GM19099 (cell line): ENCODE data around the gene VAT1L.

Source experiments
- POLR2A ChIP-seq: IDR thresholded peaks from 3 replicates; pipeline ENCODE4 v1.6.1; 2011; ENCODE audit warnings: low read depth; ENCODE audit not compliant: insufficient read length; ENCODE audit errors: extremely low read depth

VAT1L gene, protein sequence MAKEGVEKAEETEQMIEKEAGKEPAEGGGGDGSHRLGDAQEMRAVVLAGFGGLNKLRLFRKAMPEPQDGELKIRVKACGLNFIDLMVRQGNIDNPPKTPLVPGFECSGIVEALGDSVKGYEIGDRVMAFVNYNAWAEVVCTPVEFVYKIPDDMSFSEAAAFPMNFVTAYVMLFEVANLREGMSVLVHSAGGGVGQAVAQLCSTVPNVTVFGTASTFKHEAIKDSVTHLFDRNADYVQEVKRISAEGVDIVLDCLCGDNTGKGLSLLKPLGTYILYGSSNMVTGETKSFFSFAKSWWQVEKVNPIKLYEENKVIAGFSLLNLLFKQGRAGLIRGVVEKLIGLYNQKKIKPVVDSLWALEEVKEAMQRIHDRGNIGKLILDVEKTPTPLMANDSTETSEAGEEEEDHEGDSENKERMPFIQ

DNA sequence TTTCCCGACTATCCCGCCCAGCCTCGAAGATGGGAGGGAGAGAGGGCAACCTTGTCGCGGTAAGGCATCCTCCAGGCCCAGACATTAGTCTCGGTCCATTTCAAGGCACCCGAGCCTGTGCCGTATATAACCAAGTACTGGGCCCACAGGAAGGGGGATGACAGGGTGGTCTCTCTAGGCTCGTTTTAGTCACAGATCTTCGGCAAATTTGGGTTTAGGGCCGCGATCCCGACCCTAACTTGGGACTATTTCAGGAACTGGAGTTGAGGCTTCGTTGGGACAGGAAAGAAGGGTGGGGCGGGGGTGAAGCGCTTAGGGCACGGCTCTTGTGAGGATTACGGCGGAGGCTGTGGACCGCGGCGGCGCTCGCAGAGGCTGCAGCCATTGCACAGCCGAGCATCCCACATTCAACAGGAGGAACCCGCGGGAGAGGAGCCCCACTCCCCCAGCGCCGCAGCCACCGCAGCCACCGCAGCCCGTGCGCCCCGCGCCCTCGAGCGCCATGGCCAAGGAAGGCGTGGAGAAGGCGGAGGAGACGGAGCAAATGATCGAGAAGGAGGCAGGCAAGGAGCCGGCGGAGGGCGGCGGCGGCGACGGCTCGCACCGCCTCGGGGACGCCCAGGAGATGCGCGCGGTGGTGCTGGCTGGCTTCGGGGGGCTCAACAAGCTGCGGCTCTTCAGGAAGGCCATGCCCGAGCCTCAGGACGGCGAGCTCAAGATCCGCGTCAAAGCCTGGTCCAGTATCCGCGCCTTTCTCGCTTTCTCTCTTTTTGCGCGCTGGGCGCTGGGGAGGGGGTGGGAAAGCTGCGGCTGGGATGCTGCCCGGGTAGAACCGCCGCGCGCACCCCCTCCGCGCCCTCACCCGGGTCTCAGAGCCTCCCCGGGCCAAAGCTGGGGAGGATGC is at the start of gene VAT1L:
Gene VAT1L, plus strand, starts transcription at position 384 of the 904 bp plus-strand sequence. Its CDS starts 119 bp downstream, at position 503.
- TF ChIP-seq POLR2A: no peak

DNA sequence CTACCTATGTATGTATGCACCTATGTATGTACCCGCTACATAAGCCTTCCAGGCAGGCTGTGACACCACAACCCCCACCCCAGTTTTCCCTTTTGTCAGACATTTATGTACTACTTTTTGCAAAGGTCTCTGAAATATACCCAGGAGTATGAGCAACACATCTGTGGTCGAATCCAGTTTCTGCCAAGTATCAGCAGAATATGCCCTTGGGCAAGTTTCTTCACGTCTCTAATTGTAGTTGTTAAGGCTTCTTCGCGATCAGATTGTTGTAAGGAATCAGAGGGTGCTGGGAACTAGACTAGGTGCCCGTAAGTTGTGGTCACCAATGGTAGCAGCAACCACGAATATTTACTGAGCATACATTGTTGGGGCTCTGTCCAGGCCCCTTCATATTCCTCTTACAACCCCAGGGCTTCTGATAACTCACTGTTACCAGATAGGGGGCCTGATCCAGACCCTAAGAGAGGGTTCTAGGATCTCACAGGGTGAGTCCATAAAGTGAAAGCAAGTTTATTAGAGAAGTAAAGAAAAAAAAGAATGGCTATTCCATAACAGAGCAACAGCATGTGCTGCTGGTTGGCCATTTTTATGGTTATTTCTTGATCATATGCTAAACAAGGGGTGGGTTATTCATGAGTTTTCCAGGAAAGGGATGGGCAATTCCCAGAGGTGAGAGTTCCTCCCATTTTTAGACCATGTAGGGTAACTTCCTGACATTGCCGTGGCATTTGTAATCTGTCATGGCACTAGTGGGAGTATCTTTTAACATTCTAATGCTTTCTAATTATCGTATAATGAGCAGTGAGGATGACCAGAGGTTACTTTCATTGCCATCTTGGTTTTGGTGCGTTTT is 49.4 kb upstream of the VAT1L start:
- no peak for TF ChIP-seq POLR2A

DNA sequence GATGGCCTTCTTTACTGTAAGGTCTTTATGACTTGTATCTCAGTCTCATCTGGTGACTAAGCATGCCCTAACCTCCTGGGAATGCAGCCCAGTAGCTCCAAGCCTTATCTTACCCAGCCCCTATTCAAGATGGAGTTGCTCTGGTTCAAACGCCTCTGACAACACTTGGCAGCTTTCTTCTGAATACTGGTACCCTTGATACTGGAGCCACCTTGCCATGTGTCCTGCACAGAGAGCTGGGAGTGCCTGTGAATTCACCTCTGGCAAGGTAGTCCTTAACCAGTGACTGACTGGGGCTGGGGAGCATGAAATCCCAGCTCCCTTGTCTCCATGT is 48.8 kb upstream of the VAT1L start:
- no peak for TF ChIP-seq POLR2A

DNA sequence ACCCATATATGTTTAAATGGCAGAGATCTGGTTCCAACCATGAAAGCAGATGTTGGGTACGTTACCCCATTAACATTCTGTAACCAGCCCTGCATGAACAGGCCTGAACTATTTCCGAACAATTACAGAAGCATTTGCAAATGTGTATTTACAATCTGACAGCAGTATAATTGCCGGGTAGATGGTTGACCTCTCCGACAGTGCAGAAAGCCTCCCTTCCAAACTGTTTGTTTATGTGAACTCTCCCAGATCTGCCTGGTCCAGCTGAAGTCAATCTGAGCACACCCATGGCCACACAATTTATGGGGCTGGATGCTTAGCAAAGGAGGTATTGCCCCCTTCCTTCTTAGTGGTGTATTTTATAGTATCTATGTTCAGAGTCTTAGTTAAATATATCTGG is 44.2 kb upstream of the VAT1L start:
- no peak for TF ChIP-seq POLR2A

GRCh38 chr16:77745972-77746371 is 42.4 kb upstream of the VAT1L start:
- no peak for TF ChIP-seq POLR2A

GRCh38 chr16:77748421-77749005 is 39.9 kb upstream of the VAT1L start:
- TF ChIP-seq POLR2A: no peak

GRCh38 chr16:77749415-77749814 is 38.9 kb upstream of the VAT1L start:
- no peak for TF ChIP-seq POLR2A

- no peak for TF ChIP-seq POLR2A
Measured at GRCh38 chr16:77758046-77758445, 30.3 kb upstream of the VAT1L start.

DNA sequence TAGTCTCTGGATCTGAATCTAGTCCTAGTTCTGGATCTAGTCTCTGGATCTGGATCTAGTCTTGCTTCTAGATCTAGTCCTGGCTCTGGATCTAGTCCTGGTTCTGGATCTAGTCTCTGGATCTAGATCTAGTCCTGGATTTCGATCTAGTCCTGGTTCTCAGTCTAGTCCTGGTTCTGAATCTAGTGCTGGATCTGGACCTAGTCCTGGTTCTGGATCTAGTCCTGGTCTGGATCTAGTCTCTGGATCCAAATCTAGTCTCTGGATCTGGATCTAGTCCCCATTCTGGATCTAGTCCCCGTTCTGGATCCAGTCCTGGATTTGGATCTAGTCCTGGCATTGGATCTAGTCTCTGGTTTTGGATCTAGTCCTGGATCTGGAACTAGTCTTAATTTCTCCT is 29.9 kb upstream of the VAT1L start:
- no peak for TF ChIP-seq POLR2A

- TF ChIP-seq POLR2A: no peak
Measured at GRCh38 chr16:77759201-77759600, 29.2 kb upstream of the VAT1L start.

DNA sequence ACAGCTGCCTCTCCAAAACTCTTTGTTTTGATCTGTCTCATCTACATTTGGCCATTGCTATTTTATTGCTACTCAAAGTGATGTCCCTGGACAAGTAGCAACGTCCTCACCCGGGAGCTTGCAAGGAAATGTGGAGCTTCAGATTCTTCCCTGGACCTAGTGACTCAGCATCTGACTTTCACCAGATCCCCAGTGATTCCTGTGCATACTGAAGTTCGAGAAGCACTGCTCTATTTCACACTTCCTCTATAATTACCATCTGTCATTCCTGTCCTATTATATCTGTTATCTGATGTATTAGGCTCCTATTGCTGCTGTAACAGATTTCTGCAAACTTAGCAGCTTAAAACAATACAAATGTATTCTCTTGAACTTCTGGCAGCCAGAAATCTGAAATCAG is 28.5 kb upstream of the VAT1L start:
- no peak for TF ChIP-seq POLR2A

DNA sequence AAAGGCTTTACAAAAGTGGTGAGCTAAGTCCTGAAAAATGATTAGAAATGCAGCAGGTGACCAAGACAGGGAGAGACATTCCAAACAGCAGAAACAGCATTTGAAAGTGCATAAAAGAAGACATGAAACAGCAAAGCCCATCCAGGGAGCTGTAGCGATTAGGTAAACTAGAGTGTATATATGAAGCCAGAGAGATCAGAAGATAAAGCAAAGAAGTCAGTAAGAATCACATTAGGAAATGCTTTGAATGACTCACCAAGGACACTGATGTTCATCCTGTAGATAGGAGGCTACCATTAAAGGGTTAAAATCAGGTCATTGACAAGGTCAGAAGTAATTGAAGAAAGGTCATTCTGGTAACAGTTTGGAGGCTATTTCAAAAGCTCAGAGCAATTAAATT is 27.6 kb upstream of the VAT1L start:
- no peak for TF ChIP-seq POLR2A

DNA sequence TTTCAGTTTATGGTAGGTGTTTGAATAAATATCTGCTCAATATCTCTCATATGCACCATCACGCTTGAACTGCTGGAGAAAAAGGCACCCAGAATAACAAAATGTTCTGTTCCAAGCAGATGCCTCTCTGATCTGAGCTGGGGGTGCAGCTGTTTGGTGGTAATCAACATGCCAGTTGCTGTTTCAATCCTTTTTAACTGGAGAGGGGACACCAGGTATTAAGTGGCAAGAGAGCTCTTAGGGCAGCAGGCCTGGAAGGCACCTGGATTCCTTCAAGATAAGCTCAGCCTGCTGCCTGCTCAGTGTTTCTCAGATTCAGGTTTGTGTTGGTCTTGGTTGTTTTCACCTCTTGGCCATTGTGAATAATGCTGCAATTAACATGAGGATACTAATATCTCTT is 27.2 kb upstream of the VAT1L start:
- TF ChIP-seq POLR2A: no peak

GRCh38 chr16:77762262-77762661 is 26.1 kb upstream of the VAT1L start:
- TF ChIP-seq POLR2A: no peak

DNA sequence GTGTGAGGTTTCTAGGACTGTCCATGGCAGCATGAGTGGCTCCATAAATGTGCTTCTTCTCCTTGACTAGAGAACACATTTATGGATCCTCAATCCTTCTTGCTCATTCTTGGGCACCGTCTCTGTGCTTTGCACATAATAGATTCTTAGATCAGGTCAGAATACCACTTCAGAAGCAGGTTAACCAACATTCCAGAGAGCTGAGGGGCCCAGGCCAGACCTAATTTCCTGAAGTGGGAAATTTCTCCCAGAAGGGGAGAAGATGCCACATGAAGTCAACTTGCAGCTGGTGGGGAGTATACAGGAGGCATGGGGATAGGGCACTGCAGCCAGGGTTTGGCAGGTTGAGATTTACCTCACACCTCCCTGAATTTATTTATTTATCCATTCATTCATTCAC is 24.4 kb upstream of the VAT1L start:
- no peak for TF ChIP-seq POLR2A

GRCh38 chr16:77767211-77767610 is 21.2 kb upstream of the VAT1L start:
- TF ChIP-seq POLR2A: no peak

DNA sequence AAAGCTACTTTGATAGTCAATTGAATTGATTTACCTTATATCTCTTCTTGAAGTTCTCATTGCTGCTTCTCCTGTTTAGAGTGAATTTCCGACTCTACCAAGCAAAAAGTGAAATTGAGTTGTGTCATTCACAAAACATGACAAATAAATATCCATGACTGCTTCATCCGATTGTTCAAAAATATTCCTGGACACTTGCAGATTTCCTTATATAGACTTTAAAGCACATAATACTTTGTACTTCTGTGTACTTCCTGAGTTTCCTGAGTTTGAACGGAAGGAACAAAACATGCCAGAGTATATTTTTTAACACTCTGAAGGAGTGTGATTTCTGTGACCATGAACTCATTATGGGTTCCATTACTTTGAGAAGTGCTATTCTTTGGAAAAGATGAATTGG is 20.5 kb upstream of the VAT1L start:
- TF ChIP-seq POLR2A: no peak
